ENCODE results near the gene SLC35C1. TPM values are rescaled to one million over a fixed set of nuclear protein-coding genes. Genes with fewer than 3 reads are reported as not detected.

SLC35C1 gene
- total and polyA plus RNA-seq, 2 of the 13 experiments (the other 11 are each of a cell fraction or from before 2014, with no cell fraction given), result 2.9 to 7.0 TPM

- TF ChIP-seq KIAA2018 (CRISPR knock-in tag; IDR thresholded peaks at IDR 0.05; ENCODE audit: borderline replicate concordance) (no peak), ZNF614 (CRISPR knock-in tag; IDR thresholded peaks at IDR 0.05; ENCODE audit: borderline replicate concordance) (no peak), SRSF9 (IDR thresholded peaks at IDR 0.05; ENCODE audit: borderline replicate concordance, insufficient read depth, low read depth, low read length, poor library complexity, severe bottlenecking) (no peak), XBP1 (CRISPR knock-in tag; IDR thresholded peaks at IDR 0.05) (0 out of 2 replicates have a peak, but pooled peaks have one; percentile 44), HNF1A (IDR thresholded peaks at IDR 0.05; ENCODE audit: low read depth) (no peak), HNF1A (CRISPR knock-in tag; IDR thresholded peaks at IDR 0.05; ENCODE audit: borderline replicate concordance) (peak; percentile 42; the same call in 1 of the 2 replicates), UBTF (CRISPR knock-in tag; IDR thresholded peaks at IDR 0.05) (peak; percentile 91), FOSL2 (CRISPR knock-in tag; IDR thresholded peaks at IDR 0.05) (peak; percentile 46), KLF15 (CRISPR knock-in tag; IDR thresholded peaks at IDR 0.05; ENCODE audit: borderline replicate concordance) (0 out of 2 replicates have a peak, but pooled peaks have one; percentile 67), ZNF761 (CRISPR knock-in tag; conservative IDR thresholded peaks at IDR 0.05) (no peak), BRD4 (CRISPR knock-in tag; IDR thresholded peaks at IDR 0.05) (peak; percentile 65; the same call in 1 of the 2 replicates), ZIK1 (CRISPR knock-in tag; IDR thresholded peaks at IDR 0.05; ENCODE audit: borderline replicate concordance, low read depth) (peak; percentile 75; the same call in 1 of the 2 replicates)
These were observed 42.3 kb downstream of the SLC35C1 start, which contains the start of gene CRY2 (continued) for GRCh38 chr11:45846974-45847910.

Measured in HepG2 (cell line).